Uterus (tissue), 2 donors: ENCODE data around the gene CYSTM1.

Source experiments
- POLR2A ChIP-seq, 2 donors: fragments of 450-650 bp; IDR thresholded peaks; one replicate each; pipeline ENCODE4 v1.6.1; 2016; ENCODE audit warnings: antibody characterized with exemption in 2 of 2, mild to moderate bottlenecking in 1 of 2, moderate library complexity in 1 of 2
- TF ChIP-seq, protein P1 (sequence below), 4 experiments: fragments of 200-600 bp in 2 of 4; fragments of 450-650 bp in 2 of 4; sonication (generic) in 2 of 4; IDR thresholded peaks; one replicate each; pipeline ENCODE4 v1.5.1; 2016 to 2019; ENCODE audit warnings: antibody characterized with exemption in 4 of 4, mild to moderate bottlenecking in 2 of 4, moderate library complexity in 1 of 4

DNA sequence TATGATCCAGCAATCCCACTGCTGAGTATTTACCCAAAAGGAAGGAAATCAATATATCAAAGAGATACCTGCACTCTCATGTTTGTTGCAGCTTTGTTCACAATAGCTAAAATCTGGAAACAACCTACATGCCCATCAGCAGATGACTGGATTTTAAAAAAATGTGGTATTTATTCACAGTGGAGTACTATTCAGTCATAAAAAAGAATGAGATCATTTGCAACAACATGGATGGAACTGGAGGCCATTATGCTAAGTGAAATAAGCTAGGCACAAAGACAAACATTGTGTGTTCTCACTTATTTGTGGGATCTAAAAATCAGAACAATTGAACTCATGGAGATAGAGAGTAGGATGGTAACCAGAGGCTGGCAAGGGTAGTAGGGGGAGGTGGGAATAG is 33.1 kb downstream of the CYSTM1 start:
- TF ChIP-seq, protein P1, sequence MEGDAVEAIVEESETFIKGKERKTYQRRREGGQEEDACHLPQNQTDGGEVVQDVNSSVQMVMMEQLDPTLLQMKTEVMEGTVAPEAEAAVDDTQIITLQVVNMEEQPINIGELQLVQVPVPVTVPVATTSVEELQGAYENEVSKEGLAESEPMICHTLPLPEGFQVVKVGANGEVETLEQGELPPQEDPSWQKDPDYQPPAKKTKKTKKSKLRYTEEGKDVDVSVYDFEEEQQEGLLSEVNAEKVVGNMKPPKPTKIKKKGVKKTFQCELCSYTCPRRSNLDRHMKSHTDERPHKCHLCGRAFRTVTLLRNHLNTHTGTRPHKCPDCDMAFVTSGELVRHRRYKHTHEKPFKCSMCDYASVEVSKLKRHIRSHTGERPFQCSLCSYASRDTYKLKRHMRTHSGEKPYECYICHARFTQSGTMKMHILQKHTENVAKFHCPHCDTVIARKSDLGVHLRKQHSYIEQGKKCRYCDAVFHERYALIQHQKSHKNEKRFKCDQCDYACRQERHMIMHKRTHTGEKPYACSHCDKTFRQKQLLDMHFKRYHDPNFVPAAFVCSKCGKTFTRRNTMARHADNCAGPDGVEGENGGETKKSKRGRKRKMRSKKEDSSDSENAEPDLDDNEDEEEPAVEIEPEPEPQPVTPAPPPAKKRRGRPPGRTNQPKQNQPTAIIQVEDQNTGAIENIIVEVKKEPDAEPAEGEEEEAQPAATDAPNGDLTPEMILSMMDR (IDR thresholded peaks at IDR 0.05) = no peak
- no peak for TF ChIP-seq POLR2A (IDR thresholded peaks at IDR 0.05)
